GM19025 (cell line): ENCODE results near the gene NDUFAF4.

Source experiments
- ATAC-seq: cut with Tn5 transposase; IDR thresholded peaks from one replicate; pipeline ENCODE4 v1.9.1; 2021; ENCODE audit warnings: mild to moderate bottlenecking, low read depth, moderate library complexity; ENCODE audit not compliant: unreplicated experiment

Gene NDUFAF4

DNA sequence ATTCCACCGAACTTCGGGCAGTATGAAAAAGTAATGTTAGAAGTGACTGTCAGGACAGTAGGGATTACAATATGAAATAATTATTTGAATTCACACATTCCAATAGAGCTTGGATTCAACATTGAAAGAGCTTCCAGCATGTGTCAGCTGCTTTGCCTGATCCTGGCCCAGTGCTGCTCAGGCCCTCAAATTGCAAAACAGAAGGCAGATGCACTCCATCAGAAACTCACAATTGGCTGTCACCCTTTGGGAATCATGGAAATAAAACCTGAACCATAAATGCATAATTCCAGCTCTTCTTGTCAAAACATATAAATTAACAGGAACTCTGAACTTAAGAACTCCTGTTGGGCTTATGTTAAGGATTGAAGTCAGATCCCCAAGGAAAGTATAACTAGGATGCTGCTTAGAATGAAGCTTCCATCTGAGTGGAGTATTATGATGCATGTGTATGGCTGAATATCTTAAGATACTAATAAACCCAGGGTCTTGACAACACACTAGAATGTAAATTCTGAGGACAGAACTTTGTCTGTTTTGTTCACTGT, 1.8 kb upstream of the NDUFAF4 start:
- no peak for ATAC-seq

DNA sequence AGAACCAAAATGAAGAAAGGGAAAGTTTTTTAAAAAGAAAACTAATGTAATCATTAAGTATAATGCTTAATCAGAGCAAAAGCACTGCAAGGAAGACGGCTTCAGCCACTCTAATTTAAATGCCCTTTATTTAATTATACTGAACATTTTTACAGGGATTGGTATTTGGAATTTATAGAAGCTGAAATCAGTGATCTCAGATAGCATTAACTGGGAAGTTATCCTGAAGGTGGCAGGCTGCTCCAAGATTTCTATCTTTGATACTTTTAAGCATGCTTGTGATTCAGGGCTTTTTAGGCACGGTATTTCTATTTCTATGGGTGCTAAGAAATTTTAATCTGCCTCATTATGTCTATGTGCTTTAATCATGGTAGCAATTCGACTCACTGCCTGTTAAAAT, 1.3 kb upstream of the NDUFAF4 start:
- no peak for ATAC-seq

DNA sequence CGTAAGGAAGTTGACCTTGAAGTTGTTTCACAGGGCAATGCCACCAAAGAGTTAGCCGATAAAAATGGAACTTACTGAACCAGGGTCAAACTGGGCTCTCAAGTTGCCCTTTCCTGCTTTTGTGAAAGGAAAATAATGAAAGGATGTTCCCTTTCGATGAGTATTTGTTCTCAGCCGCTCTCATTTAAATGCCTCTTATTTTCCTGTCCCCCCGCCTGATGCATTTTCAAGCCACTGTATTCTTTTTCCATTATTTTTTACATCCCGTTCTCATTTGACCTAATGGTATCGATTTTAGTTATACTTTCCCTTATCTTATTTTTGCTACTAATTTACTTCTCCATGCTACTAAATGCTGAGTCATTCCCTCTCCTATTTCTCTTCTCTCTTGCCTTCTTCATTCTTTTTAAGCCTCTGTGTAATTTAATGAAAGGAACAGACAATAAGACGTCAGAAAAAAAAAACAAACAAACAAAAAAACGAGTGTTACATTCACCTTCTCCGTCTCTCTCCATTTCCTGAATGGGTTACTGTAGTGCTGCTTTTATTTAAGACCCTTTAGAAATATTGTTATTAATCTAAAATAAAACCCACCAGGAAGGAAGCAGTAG, 655 bp upstream of the NDUFAF4 start:
- no peak for ATAC-seq

DNA sequence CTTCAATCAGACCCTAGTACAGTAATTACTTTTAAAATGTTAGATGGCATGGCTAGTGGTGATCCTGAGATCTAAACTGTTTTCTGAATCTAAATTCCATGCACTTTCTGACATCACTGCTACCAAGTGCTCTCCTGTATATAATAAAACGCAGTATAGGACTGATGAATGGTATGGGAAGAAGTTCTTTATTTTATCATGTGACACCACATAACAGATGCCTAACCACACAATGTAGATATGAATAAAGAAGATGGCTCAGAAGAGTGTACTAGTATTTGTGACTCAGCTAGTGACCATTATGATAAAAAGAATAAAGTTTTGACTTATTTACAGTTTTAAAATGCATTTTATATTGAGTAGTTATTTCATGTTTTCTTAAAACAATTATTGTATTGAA, 8.5 kb downstream of the NDUFAF4 start:
- no peak for ATAC-seq

DNA sequence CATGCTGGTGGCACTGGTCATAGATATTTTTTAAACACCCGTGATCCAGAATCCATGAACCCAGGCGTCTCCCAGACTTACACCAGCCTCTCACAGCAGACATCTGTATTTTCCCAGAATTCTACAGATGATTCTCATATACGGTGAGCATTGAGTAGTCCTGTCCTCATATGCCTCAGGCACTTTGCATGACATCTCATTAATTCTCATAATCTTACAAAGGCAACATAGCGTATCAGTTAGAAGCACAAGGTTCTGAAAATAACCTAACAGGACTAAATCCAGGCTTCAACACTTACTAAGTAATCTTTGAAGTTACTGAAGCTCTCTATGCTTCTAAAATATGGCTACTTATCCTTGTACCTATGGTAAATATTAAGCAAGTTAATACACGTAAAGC, 8.9 kb downstream of the NDUFAF4 start:
- no peak for ATAC-seq

DNA sequence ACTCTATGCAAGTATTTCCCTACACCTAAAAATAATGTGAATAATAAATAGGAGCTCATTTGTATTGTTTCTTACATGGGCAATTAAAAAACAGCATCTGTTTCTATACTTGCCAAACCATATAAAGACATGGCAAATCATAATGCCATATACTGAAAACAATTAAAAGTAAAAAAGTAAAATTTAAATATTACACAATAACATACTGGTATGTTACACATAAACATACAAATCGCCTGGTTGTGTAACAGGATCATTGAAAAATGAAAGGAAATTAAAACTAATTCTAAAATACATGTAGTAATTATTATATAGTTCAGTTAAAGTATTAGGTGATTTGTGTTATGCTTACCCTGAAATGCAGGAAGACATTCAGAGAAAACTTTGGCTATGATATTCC, 11.2 kb downstream of the NDUFAF4 start:
- no peak for ATAC-seq

DNA sequence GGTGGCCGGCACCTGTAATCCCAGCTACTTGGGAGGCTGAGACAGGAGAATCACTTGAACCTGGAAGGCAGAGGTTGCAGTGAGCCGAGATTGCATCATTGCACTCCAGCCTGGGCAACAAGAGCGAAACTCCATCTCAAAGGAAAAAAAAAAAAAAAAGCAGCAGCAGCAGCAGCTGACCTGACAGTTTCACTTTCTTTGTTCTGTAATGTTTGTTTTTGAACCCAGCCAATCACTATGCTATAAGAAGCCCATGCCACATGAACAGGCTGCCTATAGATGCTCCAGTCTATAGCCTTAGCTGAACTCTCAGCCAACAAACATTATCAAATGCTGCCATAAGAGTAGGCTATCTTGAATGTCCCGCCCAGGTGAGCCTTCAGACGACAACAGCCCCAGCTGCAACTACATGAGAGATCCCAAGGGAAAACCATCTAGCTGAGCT, 12.5 kb downstream of the NDUFAF4 start:
- peak; percentile 91 for ATAC-seq

DNA sequence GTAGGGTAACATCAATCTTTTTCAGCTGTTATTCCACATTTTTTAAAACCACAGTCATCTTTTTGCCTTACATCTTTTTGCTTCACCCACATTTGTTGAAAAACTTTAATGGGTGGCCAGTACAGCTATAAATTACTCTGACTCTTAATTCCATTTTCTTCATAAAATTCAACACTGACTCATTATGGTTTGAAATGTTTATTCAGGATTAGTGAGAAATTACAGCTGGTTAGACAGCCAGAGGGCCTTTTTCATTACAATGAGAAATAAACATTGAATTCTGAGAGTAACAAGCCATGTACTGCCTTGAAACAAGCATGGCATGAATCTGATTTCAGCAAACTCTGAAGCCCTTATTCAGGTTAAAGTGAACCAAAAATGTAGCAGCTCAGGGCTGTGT, 19.5 kb downstream of the NDUFAF4 start:
- ATAC-seq, result no peak

DNA sequence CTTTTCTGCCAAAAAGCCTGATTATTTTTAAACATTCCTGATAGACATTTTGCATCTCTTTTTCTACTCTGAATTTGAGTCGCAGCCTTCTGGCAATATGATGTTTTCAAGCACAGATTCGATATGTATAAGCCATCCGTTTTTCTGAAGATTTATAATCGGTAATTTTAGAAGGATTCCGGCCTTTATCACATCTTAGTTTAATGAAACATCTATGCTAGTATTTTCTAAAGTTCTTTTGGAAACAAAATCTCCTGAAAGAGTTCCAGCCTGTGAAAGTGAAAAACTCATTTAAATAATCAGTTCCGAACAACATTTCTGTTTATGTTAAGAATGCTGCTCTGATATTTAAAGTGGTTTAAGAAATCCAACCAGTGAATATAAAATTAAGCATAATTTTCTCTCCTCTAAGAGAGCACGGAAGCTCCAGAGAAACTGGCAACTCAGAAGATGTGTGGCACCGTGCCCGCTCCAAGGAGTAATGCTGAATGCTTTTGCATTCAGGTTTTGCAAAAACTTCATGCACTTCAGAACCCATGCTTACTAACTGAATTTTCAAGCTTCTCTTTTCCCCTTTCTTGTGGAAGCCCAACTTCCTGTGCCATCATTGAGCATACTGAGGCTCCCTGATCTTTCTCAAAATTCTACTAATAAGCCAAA, 20.7 kb downstream of the NDUFAF4 start:
- ATAC-seq, result no peak

DNA sequence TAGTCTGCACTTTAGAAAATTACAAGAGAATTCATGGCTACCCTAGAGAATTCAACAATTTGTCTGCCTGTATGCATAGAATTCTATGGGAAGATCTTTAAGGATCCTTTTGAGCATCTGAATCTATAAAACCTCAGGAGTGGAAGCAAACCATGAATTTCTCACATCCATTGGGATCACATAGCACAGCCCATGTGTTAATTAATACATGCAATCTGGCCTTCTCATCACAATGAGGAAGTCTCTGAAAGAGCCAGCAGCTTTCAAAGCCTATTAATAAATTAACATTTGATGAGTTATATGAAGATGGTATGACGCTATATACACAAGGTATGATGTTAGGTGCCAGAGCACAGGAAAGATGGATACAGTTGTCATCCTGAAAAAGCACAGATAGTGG, 24.7 kb downstream of the NDUFAF4 start:
- ATAC-seq, result no peak

DNA sequence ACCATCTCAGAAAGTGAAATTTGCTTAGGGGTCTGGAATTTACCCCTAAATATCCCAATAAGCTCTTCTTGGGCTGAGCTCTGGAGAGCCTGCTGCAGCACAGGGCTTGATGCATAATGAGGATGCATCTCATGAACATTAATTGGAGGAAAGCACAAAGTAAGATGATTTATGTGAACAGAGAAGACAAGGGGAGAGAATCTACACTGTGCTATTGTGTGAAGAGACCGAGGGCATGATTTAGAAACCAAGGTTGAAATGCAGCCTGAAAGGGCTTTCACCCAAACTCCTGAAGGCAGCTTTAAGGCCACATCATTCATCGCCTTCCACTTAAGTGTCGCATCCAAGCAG, 32.7 kb downstream of the NDUFAF4 start:
- no peak for ATAC-seq

DNA sequence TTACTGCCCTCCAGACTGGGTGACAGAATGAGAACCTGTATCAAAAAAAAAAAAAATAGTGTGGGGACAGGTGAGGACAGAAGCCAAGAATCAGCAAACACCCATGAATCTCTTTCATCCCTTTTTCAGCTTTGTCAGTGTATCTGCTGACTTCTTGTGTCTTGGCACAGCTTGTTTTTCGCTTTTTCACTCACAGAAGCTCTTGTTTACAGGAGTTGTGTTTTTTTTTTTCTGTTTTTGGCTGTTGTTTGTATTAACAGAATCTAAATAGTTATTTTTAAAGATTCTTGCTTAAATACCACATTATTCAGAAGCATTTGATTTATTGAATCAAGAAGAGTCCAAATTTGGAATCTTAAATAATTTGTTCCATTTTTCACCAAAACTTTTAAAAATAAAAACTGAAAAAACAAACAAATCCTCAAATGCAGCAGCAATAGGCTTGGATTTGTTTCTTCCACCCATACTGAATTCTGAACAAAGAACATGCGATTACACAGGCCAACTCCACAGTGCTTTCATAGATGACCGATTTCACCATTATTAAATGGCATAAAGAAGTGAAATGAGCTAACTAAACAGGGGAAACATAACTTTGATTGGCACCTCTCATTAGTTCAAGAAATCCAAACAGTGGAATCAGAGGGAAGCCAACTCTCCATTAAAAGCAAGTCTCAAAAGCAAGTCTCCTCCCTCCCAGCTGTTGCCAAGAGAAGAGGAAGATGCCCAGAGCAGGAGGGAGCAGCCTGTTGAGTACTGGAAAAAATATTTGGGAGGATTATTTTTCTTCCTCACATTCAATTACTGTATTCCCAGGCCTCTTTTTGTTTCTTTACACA, 33.3 kb downstream of the NDUFAF4 start:
- ATAC-seq, result no peak

DNA sequence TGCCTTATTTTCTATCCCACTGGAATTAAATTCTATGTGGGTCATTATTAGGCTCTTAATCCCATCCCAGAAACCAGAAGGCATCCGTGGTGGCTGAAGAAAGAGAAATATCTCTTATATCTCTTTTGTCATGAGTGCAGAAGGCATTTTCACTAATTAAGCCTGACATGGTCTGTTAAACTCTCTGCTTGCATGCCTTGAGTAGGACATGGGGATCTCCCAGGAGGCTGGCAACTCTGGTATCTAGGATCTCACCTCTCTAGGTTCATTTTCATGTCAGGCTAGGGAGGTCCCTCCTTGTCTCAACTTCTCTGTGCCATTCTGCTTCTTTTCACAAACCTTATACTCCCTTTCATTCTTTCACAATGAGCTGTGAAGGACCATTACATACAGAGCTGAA, 35.1 kb downstream of the NDUFAF4 start:
- ATAC-seq, result no peak

DNA sequence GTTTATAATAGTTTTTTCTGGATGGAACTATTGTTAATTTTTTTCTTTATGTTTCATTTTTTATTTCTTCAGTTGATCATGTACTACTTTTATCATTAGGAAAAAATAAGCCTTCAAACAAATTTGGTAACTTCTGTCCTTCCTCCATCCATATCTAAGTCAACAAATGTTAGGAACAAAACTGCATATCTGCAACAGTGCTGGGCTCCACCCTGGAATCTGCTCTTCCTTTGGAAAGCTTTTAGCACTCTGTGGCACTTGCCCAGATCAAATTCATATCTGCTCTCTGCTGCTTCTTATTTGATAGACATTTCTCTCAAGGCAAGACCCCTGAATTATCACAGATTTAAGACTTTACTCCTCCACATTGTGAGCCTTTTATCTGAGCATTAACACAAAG, 36.1 kb downstream of the NDUFAF4 start:
- no peak for ATAC-seq

DNA sequence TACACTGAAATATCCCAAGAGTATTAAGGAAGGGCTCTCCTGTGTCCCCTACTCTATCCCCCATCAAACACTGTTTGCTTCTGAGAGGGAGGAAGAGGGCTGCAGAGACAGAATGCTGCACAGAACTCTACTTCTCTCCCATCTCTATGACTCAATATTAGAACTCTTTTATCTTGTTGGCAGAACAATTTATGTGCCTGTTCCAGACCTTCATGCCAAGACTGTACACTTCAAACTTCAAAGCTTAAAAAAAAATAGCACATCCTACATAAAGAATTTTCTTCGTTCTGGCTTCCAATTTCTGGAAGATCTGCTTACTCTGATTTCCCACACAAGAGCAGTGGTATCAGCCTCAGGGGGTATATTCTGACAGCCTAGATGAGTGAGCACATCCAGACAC, 40.8 kb downstream of the NDUFAF4 start:
- ATAC-seq, result no peak

DNA sequence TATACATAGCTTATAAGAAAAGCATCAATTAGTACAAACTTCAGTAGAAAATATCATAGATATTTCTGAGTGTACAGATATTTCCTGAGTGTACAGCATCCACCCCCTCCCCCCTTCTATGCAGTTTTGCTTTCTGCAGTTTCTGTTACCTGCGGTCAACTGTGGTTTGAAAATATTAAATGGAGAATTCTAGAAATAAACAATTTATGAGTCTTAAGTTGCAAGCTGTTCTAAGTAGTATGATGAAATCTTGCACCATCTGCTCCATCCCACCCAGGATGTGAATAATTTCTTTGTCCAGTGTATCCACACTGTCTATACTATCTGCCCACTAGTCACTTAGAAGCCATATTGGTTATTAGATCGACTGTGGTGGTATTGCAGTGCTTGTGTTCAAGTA, 44.6 kb downstream of the NDUFAF4 start:
- ATAC-seq, result no peak

DNA sequence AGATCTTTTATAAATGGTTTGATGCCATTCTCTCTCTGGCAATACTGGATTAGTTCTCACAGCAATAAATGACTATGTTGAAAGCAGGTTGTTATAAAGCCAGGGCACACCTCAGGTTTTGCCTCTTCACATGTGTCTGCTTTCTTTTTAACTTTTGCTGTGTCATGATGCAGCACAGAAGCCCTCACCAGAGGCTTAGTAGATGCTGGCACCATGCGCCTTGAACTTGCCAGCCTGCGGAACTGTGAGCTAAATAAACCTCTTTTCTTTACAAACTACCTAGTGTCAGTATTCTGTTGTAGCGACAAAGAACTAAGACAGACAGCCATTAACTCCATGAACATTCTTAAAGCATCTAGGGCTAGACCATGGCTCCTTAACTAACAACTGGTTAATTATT, 45.1 kb downstream of the NDUFAF4 start:
- no peak for ATAC-seq

DNA sequence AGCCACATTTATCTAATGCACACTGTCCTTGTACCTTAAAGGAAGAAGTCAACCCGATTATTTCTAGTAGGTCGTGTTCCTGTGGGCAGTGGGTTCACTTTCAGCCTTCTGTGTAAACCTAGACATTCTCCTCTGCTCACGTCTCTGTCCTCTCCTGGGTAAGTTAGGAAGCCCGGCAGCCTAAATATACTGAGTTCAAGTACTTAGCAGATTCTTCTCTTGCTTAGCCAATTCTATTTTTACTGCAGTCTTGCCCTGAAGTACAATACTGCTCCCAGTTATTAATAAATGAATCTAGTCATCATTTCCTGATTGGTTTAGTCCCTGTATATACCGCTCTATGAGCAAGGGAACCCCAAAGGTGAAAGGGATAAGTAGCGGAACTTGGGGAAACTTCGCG, 45.8 kb downstream of the NDUFAF4 start:
- ATAC-seq, result no peak

DNA sequence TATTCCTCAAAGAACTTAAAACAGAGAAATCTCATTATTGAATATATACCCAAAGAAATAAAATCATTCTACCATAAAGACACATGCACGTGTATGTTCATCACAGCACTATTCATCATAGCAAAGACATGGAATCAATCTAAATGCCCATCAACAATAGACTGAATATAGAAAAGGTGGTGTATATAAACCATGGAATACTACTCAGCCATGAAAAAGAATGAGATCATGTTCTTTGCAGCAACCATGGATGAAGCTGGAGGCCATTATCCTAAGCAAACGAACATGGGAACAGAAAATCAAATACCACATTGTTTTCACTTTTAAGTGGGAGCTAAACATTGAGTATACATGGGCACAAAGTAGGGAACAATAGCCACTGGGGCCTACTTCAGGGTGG, 48.1 kb downstream of the NDUFAF4 start:
- ATAC-seq, result no peak

DNA sequence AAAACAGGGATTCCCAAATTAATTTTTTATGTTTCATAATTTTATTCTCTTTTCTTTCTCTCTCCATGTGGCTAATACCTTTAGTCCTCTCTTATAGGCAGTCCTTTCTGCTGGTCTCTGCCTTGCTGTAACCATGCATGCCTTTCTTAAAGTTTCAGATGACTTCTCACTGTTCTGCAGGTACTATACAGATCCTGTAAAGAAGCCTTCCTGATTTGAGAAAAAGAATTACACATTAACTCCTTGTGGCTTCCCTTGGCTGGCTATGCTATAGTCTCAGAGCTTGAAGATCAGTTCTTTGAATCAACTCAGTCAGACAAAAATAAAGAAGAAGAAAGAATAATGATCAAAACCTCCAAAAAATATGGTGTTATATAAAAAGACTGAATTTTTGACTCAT, 53.2 kb downstream of the NDUFAF4 start:
- no peak for ATAC-seq

DNA sequence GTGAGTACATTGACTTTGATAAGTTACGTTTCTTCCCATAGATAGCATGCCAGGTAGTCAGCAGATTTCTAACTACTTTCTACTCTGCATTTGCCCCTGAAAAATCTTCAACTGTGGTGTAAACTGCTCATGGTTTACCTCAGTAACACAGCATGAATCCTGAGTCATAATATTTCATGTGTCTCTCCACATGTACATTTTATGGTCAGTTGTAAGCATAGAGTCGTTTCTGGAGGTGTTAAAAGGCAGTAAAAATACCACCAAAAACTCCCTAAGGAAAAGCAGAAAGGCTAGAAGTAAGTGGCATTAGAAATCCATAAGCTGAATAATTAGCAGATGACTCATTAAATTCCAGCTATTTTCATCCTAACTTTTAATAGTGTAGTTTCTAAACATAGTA, 56.3 kb downstream of the NDUFAF4 start:
- no peak for ATAC-seq
